Globus pallidus (tissue), 1 donor: Measurements from ENCODE around the gene FBLN1.
"Not testable (repeated sequence)": the region's sequence is repeated elsewhere in the genome, so short reads cannot be mapped to it uniquely, and the experiment has no call there.

ENCODE experiments used
- DNase-seq: peaks from one replicate; pipeline ENCODE4 v3.0.0-alpha.2; 2015; ENCODE audit warnings: low spot score

The FBLN1 gene

GRCh38 chr22:45477366-45478107, 25.1 kb upstream of the FBLN1 start:
- DNase-seq: no peak

- DNase-seq: no peak
Observed at GRCh38 chr22:45478108-45478771, 24.4 kb upstream of the FBLN1 start.

DNA sequence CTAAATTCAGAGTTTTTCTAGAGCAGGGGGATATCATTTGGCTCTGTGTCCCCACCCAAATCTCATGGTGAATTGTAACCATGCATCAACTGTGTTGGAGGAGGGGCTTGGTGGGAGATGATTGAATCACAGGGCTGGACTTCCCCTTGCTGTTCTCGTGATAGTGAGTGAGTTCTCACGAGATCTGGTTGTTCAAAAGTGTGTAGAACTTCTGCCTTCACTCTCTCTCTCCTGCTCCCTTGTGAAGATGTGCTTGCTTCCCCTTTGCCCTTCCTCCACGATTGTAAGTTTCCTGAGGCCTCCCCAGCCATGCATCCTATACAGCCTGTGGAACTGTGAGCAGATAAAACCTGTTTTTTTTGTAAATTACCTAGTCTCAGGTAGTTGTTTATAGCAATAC, 22.0 kb upstream of the FBLN1 start:
- DNase-seq: no peak

- no peak for DNase-seq
Observed at GRCh38 chr22:45481661-45482060, 21.0 kb upstream of the FBLN1 start.

GRCh38 chr22:45482169-45482568, 20.5 kb upstream of the FBLN1 start:
- DNase-seq: no peak

DNA sequence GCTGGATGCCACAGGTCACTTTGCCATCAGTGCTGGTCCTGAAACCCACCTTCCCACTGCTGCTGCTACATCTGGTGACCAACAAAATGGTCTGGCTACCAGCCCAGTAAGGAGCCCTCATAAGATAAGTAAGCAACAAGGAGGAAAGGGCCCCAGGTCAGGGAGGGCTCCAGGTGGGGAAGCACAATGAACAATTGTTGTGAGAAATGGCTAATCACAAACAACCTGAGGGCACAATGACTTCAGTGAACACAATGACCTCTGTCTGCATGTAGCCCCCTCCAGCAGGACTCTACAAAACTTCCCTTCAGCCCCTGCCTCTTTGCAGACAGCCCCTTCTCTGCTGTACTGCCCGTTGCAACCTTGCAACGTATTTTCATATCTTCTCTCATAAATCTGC, 19.4 kb upstream of the FBLN1 start:
- DNase-seq: no peak

DNA sequence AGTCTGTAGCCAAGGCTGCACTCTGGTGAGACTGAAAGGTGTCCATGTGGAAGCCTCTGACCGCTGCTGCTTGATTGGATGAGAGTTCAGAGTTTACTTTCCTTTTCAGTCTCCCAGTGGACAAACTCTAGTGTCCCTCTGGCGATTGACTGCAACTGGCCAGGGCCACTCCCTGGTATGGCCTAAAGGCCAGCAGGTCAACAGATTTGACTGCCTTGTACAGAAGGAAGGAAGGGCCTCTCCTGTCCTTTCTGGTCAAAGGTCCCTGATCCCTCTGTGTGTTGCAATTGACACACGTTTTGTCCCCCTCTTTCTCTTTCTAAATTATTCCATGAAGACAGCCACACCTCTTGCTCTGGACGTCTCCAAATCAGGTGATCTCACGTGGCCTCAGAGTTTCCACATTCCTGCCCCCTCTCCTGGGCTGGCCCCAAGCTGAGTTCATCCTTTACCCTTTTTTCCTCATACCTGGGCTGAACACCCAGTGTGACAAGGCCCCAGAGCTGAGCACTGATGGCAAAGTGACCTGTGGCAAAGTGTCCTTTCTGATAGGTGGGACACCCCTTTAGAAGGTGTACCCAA, 18.7 kb upstream of the FBLN1 start:
- DNase-seq: no peak

GRCh38 chr22:45484742-45485141, 17.9 kb upstream of the FBLN1 start:
- DNase-seq: no peak

- DNase-seq: no peak
Observed at GRCh38 chr22:45485261-45485660, 17.4 kb upstream of the FBLN1 start.

GRCh38 chr22:45488764-45489370, 13.8 kb upstream of the FBLN1 start:
- DNase-seq: no peak

DNA sequence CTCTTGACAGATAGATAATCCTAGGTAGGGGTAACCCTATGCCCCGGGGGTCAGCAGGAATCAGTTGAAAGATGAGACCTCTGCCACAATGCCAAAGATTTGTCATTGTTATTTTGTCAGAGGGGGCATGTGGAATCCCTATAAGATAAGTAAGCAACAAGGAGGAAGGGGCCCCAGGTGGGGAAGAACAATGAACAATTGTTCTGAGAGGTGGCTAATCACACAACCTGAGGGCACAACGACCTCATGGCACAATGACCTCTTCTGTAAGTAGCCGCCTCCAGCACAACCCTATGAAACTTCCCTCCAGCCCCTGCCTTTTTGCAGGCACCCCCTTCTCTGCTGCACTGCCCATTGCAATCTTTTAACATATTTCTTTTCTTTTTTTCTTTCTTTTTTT, 11.8 kb upstream of the FBLN1 start:
- DNase-seq: no peak

DNA sequence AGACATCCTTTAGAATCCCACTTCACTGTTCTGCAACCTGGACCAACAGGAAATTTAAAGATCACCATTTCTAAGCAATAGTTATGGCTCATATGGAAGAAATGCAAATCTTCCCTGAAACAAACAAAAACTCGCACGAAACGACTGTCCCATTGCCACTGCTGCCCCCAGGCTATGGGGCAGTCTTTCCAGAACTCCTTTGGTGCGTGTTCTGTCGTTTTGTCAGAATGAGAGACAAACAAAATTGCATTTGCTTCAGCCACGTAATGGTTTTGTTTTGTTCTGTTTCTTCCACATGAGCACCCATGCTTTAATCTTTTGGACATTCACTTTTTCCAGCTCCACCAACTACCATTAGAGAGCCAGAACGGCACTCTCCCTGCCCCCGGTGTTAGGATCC, 10.8 kb upstream of the FBLN1 start:
- no peak for DNase-seq

- DNase-seq: no peak
Observed at GRCh38 chr22:45493286-45493771, 9.4 kb upstream of the FBLN1 start.

DNA sequence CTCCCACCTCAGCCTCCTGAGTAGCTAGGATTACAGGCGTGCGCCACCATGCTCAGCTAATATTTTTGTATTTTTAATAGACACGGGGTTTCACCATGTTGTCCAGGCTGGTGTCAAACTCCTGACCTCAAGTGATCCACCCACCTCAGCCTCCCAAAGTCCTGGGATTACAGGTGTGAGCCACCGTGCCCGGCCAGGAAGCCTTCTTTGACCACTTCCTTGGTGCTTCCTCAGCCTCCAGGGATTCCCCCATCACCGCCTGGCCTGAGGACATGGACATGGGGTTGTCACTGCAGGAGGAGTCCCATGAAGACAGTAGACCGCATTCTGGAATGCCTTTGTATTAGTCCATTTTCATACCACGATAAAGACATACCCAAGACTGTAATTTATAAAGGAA, 8.4 kb upstream of the FBLN1 start:
- DNase-seq: not testable (repeated sequence)

DNA sequence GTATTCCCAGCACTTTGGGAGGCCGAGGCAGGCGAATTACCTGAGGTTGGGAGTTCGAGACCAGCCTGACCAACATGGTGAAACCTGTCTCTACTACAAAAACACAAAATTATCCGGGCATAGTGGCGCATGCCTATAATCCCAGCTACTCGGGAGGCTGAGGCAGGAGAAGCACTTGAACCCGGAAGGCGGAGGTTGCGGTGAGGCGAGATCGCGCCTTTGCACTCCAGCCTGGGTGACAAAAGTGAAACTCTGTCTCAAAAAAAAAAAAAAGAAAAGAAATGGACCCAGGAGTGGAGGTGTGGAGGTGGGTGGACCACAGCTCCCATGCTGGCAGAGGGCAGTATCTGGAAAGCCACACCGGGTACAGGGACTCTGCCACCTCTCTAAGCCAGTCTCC, 7.1 kb upstream of the FBLN1 start:
- not testable (repeated sequence) for DNase-seq

DNA sequence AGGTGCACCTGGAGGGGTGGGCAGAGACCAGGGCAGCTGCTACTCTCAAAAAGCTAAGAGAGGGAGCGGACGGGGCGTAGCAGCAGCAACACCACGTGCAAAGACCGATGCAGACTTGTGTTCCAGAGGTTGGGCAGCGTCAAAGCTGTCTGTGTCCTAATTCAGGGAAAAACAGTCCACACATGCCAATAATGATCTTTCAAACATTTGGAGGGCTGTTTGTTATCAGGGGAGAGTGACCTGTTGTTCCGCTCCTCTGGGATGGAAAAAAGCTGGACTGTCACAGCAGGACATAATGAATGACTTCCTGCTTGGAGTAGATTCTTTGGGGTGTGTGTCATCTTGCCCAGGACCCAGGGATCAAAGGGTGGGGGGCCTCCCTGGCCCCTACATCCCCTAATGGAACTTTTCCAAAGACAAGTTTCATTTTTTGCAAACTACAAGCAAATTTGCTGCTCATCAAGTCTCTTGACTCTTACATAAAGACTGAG, 6.2 kb upstream of the FBLN1 start:
- DNase-seq: no peak

GRCh38 chr22:45497351-45498145, 5.1 kb upstream of the FBLN1 start:
- no peak for DNase-seq

DNA sequence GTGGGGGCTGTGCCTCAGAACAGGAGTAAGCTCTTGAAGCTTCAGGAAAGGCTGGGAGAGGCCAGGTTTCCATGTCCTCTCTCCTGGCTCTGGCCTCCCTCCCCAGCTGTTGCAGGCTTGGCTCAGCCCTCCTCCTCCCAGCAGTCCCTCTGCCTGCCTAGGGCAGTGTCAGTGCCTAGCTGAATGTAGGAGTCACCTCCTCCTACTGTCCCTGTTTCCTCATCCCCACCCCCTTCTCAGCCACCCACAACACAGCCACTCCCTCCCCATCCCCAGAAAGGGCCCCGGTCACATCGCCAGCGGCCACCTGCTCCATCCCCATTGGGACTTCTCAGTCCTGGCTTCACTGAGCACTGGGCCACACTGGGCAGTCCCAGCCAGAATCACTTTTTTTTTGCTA, 2.9 kb upstream of the FBLN1 start:
- DNase-seq: no peak

DNA sequence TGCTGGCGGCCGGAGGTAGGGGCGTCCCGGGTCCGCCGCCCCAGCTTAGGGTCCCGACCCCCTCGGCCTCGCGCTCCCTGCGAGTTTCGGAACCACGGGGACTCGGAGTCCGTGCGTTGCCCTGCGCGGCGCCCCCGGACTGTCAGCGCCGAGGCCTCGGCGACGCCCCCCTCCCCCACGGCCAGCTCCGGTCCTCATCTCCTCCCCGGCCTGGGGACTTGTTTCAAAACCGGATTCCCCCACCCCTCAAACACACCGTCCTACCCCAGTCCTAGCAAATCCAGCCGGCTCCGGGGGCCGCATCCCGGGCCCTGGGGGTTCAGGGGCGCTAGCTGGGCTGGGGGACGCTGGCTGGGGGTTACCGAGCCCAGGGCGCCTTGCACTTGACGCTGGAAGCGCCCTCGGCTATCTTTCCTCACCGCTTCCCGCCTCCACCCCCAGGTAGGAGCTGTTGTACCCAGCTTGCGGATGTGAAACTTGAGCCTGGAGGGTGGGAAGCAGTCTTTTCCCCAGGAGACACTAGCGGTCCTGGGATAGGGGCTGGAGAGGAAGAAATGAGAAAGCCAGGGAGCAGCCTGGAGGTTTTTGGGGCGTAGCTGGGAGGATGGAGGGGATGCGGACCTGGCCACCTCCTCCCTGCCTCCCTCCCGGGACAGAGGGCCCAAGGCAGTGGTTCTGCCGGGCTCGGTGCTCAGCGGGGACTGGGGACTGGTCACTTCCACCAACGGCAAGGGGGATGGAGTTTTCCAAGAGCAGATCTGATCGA, 550 bp downstream of the FBLN1 start:
- no peak for DNase-seq

DNA sequence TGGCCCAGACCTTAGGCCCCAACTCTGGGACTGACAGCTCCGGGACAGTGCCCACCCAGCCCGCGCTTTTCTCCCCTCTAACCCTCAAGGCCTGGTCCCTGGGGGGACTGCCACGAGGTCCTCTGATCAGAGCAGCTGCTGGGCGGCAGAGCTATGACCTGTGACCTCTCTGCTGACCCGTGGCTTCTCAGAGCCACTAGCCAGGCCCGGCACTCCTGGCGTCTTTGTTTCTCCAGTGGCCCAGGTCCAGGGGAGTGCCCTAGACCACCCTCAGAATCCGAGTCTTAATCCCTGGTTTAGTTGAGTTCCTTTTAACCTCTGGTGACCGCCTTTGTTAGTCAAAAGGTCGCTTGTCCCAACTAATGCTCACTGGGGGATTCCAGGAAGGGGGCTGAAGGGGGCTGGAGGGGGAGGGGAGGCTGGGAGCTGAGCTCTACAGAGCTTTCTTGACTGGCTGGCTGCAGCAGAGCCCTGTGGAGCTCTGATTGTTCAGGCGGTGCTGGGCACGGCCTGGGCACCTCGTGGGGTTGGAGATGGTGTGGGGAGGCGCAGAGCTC, 1.2 kb downstream of the FBLN1 start:
- no peak for DNase-seq
